Measurements from ENCODE around the gene GSKIP.

The GSKIP gene

DNA sequence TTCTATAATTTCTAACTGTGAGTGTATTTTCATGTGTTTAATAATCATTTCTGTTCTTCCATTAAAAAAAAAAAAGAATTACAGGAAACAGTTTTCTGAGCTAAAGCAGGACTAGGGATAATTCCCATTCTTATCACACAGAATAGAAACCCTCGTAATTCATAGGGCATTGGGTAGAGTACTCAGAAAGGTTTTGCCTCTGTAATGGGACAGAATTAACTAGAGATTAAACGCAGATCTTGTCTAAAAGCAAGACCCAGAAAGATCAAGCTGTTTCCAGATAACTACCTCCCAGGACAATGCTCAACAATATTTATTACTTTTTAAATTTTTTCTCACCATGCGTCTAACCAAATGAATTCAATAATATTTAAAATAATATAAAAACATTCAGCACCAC is 10.2 kb downstream of the GSKIP start:
- no peak for DNase-seq (ENCODE audit: extremely low read depth in 1 of 2, low read depth in 1 of 2)

DNA sequence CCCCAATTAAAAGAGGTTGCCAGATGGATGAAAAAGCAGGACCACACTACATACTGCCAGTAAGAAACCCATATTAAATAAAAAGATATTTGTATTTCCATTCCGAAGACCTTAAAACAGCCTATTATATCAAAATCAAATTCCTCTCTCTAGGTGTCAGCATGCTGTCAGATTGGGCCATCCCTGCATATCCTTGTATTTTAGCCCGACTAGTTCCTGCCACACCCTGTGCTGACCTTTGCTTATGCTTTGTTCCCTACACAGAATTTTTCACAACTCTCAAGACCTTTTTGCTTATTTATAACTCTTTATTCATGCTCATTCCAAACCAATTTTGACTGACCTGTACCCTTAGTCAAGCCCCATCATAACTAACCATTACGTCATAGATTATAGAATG is 12.8 kb downstream of the GSKIP start:
- no peak for DNase-seq (ENCODE audit: extremely low read depth in 1 of 2, low read depth in 1 of 2)

DNA sequence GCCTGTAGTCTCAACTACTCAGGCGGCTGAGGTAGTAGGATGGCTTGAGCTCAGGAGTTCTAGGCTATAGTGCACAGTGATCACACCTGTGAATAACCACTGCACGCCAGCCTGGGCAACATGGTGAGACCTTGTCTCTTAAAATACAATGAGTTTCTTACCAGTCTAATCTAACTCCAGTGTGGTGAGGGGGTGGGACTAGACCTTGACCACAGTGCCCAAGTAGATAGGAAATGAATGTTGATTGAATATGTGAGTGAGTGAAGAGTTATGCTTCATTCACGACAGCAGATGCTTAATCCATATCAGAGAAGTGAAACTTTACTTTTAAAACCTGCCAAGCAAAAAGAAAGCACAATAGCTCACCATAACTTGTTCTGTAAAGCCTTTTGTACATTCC is 17.4 kb downstream of the GSKIP start:
- no peak for DNase-seq (ENCODE audit: extremely low read depth in 1 of 2, low read depth in 1 of 2)

DNA sequence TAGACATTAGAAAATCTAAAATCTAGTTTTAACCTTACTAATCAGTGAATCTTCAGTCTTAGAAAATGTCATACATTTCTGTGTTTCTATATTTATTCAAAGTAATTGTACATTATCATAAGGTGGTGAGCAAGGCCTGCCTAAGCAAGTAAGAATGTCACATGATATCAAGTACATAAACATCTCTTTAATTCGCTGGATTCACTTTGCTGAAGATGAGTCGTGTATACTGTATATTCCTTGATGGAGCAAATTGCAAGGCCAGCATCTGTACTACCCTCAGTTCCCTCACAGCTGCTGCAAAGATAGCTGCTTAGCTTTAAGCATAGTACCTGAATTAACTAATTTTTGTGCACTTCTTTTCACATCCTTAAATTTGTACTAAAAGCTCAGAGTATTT is 20.1 kb downstream of the GSKIP start:
- DNase-seq (ENCODE audit: extremely low read depth in 1 of 2, low read depth in 1 of 2) = no peak

DNA sequence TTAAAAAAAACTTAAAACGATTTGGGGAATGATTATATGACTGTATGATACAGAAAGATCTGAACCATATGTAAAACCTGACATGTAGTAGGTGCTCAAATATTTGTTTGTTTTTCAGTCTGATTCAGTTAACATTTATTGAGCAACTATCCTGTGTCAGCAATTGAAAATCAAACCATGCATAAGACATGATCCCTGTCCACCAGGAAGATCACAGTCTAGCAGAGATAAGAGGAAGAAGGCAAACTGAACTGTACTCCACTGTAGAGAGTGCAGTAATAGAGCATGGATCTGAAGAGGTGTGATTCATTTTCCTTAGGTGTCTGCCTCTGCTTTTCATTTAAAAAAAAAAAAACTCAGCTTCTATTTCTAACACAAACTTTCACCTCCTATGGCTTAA is 20.7 kb downstream of the GSKIP start:
- DNase-seq (ENCODE audit: extremely low read depth in 1 of 2, low read depth in 1 of 2) = no peak

DNA sequence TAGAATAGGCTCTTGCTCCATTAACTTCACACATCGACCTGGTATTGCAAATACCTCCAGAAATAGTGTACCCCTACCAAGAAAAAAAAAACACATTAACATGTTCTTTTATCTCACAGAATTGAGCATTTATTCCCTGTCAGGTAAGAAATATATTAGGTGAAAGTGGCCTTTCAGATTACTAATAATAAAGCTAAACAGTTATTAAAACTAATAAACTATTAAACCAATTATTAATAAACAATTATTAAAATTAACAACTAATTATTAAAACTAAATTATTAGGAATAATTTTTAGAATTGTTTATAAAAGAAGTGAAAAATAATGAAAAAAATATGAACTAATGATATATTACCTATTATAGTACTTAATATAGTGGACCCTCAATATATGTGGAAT is 21.4 kb downstream of the GSKIP start:
- DNase-seq (ENCODE audit: extremely low read depth in 1 of 2, low read depth in 1 of 2) = no peak

DNA sequence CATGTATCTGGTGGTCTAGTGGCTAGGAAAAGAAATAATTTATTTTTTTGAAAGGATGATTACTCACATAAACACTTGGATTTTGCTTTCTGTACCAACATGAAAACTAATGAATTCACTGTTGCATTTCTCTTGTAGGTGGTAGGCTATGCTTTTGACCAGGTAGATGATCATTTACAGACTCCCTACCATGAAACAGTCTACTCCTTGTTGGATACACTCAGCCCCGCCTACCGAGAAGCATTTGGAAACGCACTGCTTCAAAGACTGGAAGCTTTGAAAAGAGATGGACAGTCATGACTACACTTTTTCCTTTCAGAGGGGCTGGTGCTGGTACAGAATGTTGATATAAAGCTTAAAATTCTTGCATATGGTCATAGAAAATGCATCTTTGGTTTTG is 22.1 kb downstream of the GSKIP start:
- no peak for DNase-seq (ENCODE audit: extremely low read depth in 1 of 2, low read depth in 1 of 2)

DNA sequence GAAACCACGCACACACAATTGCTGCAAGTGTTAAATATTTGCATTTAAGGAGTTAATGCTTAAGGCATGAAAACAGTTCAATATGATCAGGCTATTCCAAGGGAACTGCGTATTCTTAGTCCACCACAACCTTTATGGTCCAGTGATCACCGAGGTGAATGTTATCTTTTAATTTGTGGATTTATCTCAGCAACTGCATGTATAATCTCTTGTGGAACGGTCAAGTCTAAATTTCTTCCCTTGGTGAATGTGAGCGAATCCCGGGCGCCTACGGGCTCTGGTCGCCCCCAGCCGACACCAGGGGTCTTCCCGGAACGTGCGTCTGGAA is 27.6 kb downstream of the GSKIP start:
- DNase-seq (ENCODE audit: extremely low read depth in 1 of 2, low read depth in 1 of 2) = no peak

DNA sequence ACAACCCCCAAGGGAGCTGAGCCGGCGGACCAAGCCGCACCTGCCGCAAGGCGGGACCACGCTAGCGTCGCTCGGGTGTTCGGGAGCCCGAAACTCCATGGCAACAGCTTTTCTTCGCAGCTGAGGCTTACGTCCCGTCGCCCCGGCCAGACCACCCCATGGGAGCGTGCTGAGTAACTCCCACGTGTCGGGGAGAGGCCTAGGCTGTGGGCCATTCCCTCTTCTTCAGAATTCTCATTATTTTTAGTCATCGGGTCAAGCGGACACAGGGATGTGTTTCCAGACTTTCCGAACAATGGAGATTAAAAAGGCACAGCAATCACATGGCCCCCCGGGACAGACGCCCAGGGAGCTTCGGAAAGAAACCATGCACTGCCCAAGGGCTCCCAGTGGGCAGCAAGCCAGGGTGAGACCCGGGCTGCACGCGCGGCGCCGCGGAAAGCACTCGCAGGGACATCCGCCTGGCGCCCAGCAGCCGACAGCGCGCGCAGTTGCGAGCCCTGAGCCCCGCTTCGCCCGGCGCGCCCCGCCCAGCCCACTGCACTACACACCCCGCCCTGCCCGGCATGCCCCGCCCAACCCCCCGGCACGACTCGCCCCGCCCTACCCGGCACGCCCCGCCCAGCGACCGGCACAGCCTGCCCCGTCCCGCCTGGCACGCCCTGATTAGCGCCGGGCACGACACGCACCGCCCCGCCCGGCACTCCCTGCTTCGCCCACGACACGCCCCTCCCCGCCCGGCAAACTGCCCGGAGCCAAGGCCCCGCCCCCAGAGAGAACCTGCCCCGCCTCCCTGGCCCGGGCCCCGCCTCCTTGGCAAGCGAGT is 28.2 kb downstream of the GSKIP start:
- peak; percentile 97 to 100 for DNase-seq (ENCODE audit: extremely low read depth in 1 of 2, low read depth in 1 of 2)

DNA sequence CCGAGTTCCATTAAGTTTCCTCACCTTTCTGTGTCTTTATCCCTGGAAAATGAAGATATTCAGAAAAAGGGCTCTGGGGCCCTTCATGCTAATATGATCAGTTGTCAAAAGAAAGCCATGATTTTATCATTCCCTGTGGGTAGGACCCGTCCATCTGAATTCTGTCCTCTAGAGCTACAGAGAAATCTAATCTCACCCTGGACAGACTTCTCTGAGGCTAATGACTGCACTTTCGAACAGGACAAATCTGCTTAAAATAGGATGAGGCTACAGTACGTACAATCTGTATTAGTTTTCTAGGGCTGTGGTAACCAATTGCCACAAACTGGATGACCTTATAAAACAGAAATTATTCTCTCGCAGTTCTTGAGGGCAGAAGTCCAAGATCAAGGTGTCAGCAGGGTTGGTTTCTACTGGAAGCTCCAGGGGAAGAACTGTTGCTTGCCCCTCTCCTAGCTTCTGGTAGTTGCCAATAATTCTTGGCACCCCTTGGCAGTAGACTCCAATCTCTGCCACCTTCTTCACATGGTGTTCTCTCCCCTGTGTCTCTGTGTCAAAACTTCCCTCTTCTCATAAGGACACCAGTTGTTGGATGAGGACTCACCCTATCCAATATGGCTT is 29.9 kb downstream of the GSKIP start:
- DNase-seq (ENCODE audit: extremely low read depth in 1 of 2, low read depth in 1 of 2) = no peak

DNA sequence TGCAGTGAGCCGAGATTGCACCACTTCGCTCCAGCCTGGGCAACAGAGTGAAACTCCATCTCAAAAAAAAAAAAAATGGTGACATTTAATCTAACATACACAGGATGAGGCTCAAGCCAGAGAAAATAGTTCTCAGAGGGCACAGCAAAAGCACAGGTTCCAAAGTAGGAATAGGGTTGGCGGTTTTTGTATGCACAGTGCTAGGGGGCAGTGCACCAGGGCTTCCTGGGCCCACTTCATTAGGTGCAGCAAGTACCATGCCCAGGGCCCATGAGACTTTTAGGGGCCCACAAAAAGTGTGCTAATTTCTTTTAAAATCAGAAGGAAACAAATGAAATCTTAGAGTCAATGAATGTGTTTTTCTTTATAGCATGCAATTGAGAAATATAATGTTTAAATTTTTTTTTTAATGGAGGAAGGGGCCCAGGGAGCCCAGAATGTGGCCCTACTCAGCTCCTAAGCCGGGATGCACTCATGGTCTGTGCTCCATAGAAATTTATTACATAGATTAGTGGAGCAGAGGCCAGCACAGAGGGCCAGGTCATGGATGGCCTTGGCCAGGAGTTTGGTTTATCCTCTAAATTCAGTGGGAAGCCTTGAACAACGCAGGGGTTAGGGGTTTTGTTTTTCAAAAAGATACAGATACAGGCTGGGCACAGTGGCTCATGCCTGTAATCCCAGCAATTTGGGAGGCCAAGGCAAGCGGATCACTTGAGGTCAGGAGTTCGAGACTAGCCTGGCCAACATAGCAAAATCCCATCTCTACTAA is 30.9 kb downstream of the GSKIP start:
- no peak for DNase-seq (ENCODE audit: extremely low read depth in 1 of 2, low read depth in 1 of 2)

DNA sequence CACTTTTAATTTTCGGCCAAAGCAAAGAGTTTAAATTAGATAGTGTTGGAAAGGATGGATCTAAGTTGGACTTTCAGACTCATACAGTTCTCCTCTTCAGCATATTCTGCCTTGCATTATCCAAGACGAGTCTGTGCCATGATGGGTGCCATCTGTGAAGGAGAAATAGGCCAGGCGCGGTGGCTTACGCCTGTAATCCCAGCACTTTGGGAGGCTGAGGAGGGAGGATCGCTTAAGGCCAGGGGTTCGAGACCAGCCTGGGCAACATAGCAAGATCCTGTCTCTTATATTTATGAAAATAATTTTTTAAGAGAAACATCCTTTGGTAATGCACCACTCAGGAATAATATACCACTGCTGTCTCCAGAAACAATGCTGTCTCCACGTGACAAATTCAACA is 35.1 kb downstream of the GSKIP start:
- DNase-seq (ENCODE audit: extremely low read depth in 1 of 2, low read depth in 1 of 2) = no peak

DNA sequence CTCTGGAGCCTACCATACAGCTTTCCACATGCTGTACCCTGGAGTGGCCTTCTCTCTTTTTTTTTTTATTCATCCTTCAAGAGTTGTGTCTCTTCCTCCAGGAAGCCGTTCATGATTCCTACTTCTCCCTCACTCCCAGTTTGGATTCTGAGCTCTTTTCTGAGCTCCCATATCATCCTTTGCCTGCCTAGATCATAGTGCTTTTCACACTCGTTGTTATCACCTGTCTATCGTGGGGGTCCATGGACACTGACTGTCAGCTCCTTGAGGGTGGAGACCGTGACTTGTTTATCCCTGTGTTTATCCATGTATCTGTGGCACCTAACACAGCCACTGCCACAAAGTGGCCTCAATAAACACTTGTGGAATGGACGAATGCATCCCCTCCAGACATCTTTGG is 35.6 kb downstream of the GSKIP start:
- DNase-seq (ENCODE audit: extremely low read depth in 1 of 2, low read depth in 1 of 2) = no peak

DNA sequence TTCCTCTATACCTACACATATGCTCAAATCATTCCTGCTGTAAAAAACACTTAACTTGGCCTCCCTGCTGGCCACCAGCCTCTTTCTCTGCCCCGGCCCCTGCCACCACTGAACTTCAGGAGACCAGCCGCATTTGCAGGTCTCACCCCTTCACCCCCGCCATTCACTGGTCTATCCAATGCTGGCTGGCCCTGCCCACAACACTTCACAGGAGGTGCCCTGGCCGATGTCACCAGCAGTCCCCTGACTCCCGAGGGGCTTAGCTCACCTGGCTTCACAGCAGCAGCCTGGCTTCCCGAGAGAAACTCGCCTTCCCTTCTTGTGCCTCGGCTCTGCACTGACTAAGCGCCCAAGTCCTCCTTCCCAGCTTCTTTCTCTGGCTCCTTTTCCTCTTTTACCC is 36.1 kb downstream of the GSKIP start:
- no peak for DNase-seq (ENCODE audit: extremely low read depth in 1 of 2, low read depth in 1 of 2)

DNA sequence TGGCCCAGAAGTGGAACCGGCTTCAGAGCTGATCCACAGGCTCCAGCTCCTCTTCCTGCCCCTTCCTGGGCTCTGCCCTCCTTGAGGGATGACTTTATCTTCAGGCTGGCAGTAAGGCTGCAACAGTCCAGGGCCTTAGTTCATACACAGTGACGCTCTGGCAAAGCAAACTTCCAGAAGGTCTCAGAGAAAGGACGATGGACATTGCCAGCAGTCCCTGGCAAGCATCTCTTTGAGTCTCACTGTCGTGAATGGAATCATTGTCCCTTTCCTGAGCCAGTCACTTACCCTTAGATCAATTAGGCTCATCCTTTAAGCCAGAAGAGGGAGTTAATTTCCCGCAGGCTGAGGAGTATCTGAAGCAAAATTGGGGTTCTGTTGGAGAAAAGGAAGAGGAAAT is 37.2 kb downstream of the GSKIP start:
- DNase-seq (ENCODE audit: extremely low read depth in 1 of 2, low read depth in 1 of 2) = no peak

DNA sequence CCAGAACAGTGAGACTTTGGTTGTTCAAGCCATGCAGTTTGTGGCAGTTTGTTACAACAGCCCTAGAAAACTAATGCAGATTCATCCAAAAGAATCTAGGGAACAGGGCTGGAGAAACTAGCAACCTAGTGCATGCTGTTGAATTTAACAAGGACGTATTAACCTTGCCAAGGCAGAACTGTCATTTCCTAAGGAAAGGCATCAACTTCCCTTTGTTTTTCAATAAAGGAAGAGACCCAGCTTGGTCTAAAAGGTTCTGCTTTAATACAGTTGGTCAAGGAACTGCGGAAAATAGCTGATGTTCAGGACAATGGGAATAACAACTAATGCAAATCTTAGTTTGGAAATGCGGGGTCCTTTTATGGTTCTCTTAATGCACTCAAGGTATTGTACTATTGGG is 40.1 kb downstream of the GSKIP start:
- DNase-seq (ENCODE audit: extremely low read depth in 1 of 2, low read depth in 1 of 2) = no peak

DNA sequence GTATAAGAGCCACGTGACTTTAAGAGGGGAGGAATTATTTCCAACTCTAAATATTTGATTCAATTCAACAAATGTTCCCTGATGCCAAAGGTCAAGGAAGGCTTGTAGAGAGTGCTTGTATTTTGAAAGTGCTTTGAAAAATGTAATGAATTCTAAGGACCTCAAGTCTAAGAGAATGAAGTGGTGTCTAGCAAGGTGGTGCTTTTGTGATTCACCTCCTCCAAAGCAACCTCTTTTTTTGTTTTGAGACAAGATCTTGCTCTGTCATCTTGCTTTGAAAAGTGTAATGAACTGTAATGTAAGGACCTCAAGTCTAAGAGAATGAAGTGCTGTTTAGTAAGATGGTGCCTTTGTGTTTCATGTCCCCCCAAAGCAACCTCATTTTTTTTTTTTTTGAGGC is 42.4 kb downstream of the GSKIP start:
- no peak for DNase-seq (ENCODE audit: extremely low read depth in 1 of 2, low read depth in 1 of 2)

DNA sequence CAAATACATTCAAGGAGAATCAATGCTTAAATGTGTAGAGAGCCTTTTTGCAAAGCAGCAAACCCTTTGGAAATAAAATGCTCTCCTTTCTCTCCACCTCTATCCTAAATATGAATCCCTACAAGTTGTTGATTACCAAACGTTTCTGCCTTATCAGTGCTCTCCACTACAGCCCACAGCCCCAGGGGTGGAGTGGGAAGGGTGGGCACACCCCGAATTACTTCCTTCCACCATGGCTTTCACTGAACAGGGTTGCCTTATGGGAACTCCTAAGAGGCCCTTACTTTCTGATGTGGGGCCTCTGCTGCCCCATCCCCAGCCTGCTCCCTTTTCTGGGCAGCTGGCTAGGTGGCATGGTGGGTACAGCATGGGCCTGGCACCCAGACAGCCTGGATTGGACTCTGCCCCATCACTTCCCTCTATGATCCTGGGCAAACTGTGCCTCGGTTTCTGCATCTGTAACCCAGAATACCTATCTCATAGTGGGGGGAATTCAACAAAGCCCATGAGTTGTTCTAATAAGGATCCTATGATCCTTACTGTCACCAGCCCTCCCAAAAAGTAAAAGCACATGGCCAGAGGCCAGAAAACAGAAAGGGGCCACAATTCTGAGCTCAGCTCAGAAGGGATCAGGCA is 44.7 kb downstream of the GSKIP start:
- no peak for DNase-seq (ENCODE audit: extremely low read depth in 1 of 2, low read depth in 1 of 2)

DNA sequence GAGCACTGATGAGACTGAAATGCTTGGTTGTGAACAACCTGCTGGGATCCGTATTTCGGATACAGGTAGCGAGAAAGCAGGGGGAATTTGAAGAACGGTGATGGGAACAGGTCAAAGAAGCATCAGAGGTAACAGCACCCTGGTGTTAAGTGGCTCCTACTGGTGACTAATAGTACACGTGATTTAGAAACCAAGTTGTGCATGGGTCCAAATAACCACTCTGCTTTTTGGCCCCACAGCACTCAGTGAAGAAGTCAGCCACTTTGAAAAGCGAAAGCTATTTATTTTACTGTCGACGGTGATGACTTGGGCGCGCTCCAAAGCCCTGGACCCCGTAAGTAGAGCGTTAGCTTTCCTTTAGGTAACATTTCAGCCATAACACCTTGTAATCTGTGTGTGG is 45.3 kb downstream of the GSKIP start:
- no peak for DNase-seq (ENCODE audit: extremely low read depth in 1 of 2, low read depth in 1 of 2)

DNA sequence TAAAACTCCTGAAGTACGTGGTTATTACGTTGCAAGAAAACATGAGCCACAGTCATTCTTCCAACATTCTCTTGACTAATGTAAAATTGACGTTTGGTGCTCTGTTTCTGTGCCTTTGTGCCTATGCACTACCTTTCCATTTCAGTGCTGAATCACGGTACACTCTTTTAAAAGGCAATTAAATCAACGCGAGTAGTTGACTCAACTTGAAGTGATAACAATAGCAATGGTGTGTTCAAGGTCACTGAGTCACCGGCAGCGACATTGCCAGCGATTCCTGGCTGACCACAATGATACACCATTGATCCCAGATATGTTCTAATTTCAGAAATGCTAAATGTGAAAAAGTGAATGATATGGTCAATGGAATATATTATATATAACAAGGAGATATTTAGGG is 46.4 kb downstream of the GSKIP start:
- no peak for DNase-seq (ENCODE audit: extremely low read depth in 1 of 2, low read depth in 1 of 2)

DNA sequence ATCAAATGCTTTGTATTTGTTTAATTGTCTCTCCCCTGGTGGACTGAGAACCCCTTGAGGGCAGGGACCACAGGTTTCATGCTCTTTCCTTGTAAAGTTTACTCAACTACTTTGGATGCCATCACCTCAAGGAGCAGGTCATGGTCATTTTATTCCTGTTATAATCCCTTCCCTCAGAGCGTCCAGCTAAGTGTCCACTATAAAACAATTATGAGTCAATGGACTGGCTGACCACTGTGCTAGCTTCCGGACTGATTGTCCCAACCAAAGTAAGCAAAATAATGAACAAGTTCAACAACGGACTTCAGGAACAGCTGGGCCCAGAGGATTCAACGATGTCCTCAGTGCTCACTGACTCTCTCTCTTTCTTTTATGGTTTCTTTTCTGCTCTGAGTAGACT is 46.8 kb downstream of the GSKIP start:
- DNase-seq (ENCODE audit: extremely low read depth in 1 of 2, low read depth in 1 of 2) = no peak

DNA sequence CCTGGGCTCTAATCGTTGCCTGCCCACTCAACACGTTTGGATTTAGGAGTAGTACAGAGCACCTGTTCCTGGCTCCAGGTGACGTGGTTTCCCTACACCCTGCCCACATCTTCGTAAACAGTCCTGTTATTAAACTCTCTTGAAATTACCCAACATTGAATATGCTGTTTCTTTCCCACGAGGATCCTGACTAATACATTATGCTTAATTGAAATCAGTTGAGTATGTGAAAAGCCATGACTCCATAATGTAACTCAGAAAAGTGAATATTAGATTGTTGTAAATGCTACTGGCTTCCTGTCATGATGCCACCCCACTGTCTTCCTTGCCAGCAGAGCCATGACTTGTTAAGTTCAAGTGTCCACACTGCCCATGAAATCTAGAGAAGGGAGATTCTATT is 50.2 kb downstream of the GSKIP start:
- DNase-seq (ENCODE audit: extremely low read depth in 1 of 2, low read depth in 1 of 2) = no peak
